ENCODE results near the gene RNPC3. TPM values are rescaled to one million over a fixed set of nuclear protein-coding genes. Genes with fewer than 3 reads are reported as not detected.
"Not testable (repeated sequence)": the region's sequence is repeated elsewhere in the genome, so short reads cannot be mapped to it uniquely, and the experiment has no call there.

Gene RNPC3
- total RNA-seq, 1 donor, result 19.9 TPM

- no peak overlapping the region for H3K4me3 ChIP-seq (ENCODE audit: low read depth, low read length)
- TF ChIP-seq CTCF (IDR thresholded peaks at IDR 0.05; ENCODE audit: insufficient read depth, low read length), result no peak
- DNase-seq (ENCODE audit: low read depth), result peak; percentile 31
Observed at GRCh38 chr1:103576065-103576464, 50.6 kb downstream of the RNPC3 start.

- not testable (repeated sequence) for DNase-seq (ENCODE audit: low read depth); H3K4me3 ChIP-seq (ENCODE audit: low read depth, low read length)
Observed at GRCh38 chr1:103576784-103577183, 51.3 kb downstream of the RNPC3 start.

- no peak for DNase-seq (ENCODE audit: low read depth)
- H3K4me3 ChIP-seq (ENCODE audit: low read depth, low read length), result no peak overlapping the region
- no peak for TF ChIP-seq CTCF (IDR thresholded peaks at IDR 0.05; ENCODE audit: insufficient read depth, low read length)
Observed at GRCh38 chr1:103582464-103582863, 57.0 kb downstream of the RNPC3 start.

GRCh38 chr1:103583887-103584286 lies 58.4 kb downstream of the RNPC3 start:
- no peak overlapping the region for H3K4me3 ChIP-seq (ENCODE audit: low read depth, low read length)
- no peak for DNase-seq (ENCODE audit: low read depth)
- no peak for TF ChIP-seq CTCF (IDR thresholded peaks at IDR 0.05; ENCODE audit: insufficient read depth, low read length)

GRCh38 chr1:103584537-103584936 lies 59.0 kb downstream of the RNPC3 start:
- no peak for TF ChIP-seq CTCF (IDR thresholded peaks at IDR 0.05; ENCODE audit: insufficient read depth, low read length)
- no peak for DNase-seq (ENCODE audit: low read depth)

GRCh38 chr1:103602740-103603139 lies 77.2 kb downstream of the RNPC3 start:
- not testable (repeated sequence) for H3K4me3 ChIP-seq (ENCODE audit: low read depth, low read length); DNase-seq (ENCODE audit: low read depth)

More at GRCh38 chr1:103584537-103584936, 59.0 kb downstream of the RNPC3 start:
- H3K4me3 ChIP-seq (ENCODE audit: low read depth, low read length), result no peak overlapping the region

Other genes with a start within 250 kb of the RNPC3 start
- 10.1 and 17.1 TPM in 2 replicates for gene AMY2B, start 45.9 kb downstream of the RNPC3 start, total RNA-seq (ENCODE audit: low replicate concordance)
- not detected in 2 replicates for gene AMY2A, start 91.7 kb downstream of the RNPC3 start, total RNA-seq (ENCODE audit: low replicate concordance)
- gene AMY1A, start 130.1 kb downstream of the RNPC3 start, total RNA-seq (ENCODE audit: low replicate concordance), result not detected in 2 replicates
- not detected in 2 replicates for gene AMY1B, start 170.5 kb downstream of the RNPC3 start, total RNA-seq (ENCODE audit: low replicate concordance)
- not detected in 2 replicates for gene AMY1C, start 224.2 kb downstream of the RNPC3 start, total RNA-seq (ENCODE audit: low replicate concordance)

Measured in fibroblast of the aortic adventitia (primary cell).